Measurements from ENCODE around the gene RAB19.
"Not testable (repeated sequence)": the region's sequence is repeated elsewhere in the genome, so short reads cannot be mapped to it uniquely, and the experiment has no call there.

The RAB19 gene

DNA sequence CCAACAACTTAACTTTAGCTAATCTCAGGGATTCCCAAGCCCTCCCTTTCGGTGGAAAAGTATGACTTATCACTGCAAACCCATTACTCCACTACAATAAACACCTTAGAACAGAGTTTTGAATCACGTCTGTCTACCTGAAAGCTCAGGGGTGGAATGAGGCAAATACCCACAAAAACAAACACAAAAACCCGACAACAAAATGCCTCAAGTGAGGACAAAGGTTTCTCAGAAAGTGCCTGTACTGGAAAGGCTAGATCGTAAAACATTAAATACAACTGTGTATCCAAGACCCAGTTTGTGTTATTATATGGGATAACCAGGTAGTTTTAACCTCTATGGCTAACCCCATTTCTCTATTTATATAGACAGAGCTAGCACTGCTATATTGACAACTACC is 49.4 kb downstream of the RAB19 start:
- Histone ChIP-seq H4K12ac (ENCODE audit: low read depth, low read length) (no peak overlapping the region), H2BK12ac (ENCODE audit: low read length) (no peak overlapping the region), H3K79me2 (ENCODE audit: control insufficient read depth, insufficient read depth, low read length, poor library complexity) (no peaks in the 10 kb centered on the region), H3K4me1 (ENCODE audit: control insufficient read depth in 1 of 2, insufficient read depth in 2 of 2, low read length in 2 of 2) (peaks cover 0 to 2% of the 10 kb centered on the region in 2 experiments), H3K23ac (ENCODE audit: low read length) (no peak overlapping the region), H3K14ac (ENCODE audit: low read length) (no peak overlapping the region), H3K4ac (ENCODE audit: low read depth, low read length) (no peak overlapping the region), H3K18ac (ENCODE audit: low read length) (no peak overlapping the region), H3K9ac (ENCODE audit: low read length) (no peak overlapping the region), H3K79me1 (ENCODE audit: low read length) (no peaks in the 10 kb centered on the region), H3K4me2 (ENCODE audit: low read length) (no peak overlapping the region), H4K91ac (ENCODE audit: low read depth, low read length) (no peak overlapping the region), H2AK5ac (ENCODE audit: low read length) (no peak overlapping the region), H3K27ac (ENCODE audit: low read depth, low read length) (no peak overlapping the region), H4K8ac (ENCODE audit: low read depth, low read length) (no peak overlapping the region), H2BK5ac (ENCODE audit: low read depth, low read length, poor library complexity) (no peak overlapping the region), H3K36me3 (ENCODE audit: control insufficient read depth in 1 of 2, insufficient read depth in 2 of 2, low read length in 2 of 2) (peaks cover 13 to 23% of the 10 kb centered on the region in 2 experiments), H3K4me3 (ENCODE audit: low read depth, low read length) (no peak overlapping the region), H3K27me3 (ENCODE audit: insufficient read depth, low read length) (no peaks in the 10 kb centered on the region), H3K9me3 (ENCODE audit: insufficient read depth, low read depth, low read length) (no peaks in the 10 kb centered on the region), H2BK120ac (ENCODE audit: insufficient read depth, low read length, poor library complexity) (no peak overlapping the region), H2AFZ (ENCODE audit: insufficient read depth, low read length, poor library complexity) (no peak overlapping the region)
- DNase-seq, result no peak
- no CpG with 5 or more reads among the region's 4 CpGs for WGBS (ENCODE audit: extremely low coverage, insufficient coverage, insufficient read length)

DNA sequence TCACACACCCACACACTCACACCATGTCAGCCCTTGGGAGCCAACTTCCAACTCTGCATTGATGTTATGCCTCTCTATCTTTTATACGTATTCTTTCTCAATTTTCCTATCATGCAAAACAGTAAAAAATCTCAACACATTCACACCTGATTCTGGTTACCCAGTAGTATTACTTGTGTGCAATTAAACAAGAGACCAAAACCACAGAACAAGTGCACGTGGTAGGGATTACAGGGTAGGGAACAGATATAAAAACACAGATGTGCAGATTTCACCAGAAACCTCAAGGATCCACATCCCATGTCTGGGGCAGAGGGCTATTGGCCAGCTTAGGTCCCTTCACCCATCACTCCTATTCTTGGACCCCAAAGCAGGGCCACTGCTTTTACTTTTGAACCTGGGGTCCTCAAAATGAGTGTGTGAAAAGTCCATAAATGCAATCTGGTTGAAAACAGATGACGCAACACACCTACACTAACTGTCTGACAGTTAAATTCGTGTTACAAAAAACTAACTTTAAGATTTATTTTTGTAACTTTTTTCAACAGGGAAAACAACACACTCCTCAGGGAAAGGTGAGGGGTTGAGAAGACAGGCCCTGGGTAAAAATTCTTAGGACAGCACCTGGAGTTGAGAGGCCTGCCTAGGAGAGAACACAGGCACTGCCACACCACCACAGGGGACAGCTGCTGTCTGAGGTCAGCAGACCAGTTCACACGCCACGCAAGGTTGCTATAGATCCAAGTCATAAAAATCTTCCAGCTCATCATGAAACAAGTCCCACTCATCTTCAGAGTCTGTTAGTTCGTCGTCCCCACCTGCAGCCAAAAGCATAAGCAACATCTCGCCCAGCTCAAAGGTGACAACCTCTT is 50.2 kb downstream of the RAB19 start:
- not testable (repeated sequence) for H3K4me1 ChIP-seq (ENCODE audit: control insufficient read depth in 1 of 2, insufficient read depth in 2 of 2, low read length in 2 of 2); H3K79me2 ChIP-seq (ENCODE audit: control insufficient read depth, insufficient read depth, low read length, poor library complexity); H4K12ac ChIP-seq (ENCODE audit: low read depth, low read length); H3K9me3 ChIP-seq (ENCODE audit: insufficient read depth, low read depth, low read length); H2BK12ac ChIP-seq (ENCODE audit: low read length); H4K8ac ChIP-seq (ENCODE audit: low read depth, low read length); H3K4me2 ChIP-seq (ENCODE audit: low read length); H2AK5ac ChIP-seq (ENCODE audit: low read length); H3K4ac ChIP-seq (ENCODE audit: low read depth, low read length); H3K4me3 ChIP-seq (ENCODE audit: low read depth, low read length); H3K27me3 ChIP-seq (ENCODE audit: insufficient read depth, low read length); H2BK120ac ChIP-seq (ENCODE audit: insufficient read depth, low read length, poor library complexity); H2AFZ ChIP-seq (ENCODE audit: insufficient read depth, low read length, poor library complexity); H3K9ac ChIP-seq (ENCODE audit: low read length); H3K79me1 ChIP-seq (ENCODE audit: low read length); H3K14ac ChIP-seq (ENCODE audit: low read length); H3K18ac ChIP-seq (ENCODE audit: low read length); H3K23ac ChIP-seq (ENCODE audit: low read length); H3K27ac ChIP-seq (ENCODE audit: low read depth, low read length); H2BK5ac ChIP-seq (ENCODE audit: low read depth, low read length, poor library complexity); H4K91ac ChIP-seq (ENCODE audit: low read depth, low read length); DNase-seq
- H3K36me3 ChIP-seq (ENCODE audit: control insufficient read depth in 1 of 2, insufficient read depth in 2 of 2, low read length in 2 of 2), result peaks cover 16 to 26% of the 10 kb centered on the region in 2 experiments
- no CpG with 5 or more reads among the region's 9 CpGs for whole genome bisulfite sequencing (ENCODE audit: extremely low coverage, insufficient coverage, insufficient read length)

DNA sequence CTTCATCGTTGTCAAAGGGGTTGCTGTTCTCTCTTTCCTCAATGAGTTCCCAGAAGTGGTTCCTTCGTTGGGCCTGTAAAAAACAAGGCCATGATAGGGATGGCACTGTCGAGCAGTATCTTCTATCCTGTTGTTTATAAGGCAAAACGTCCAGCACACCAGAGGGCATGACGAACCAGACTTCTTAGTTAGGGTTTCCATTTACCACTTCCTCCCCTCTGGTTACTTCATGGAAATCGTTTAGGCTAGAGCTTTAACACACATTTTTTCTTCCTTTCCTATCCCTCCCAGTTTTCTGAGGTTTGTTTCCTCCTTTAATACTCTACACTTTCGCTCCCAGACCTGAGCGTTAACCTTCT is 50.8 kb downstream of the RAB19 start:
- Histone ChIP-seq H2AK5ac (ENCODE audit: low read length) (no peak overlapping the region), H4K12ac (ENCODE audit: low read depth, low read length) (no peak overlapping the region), H3K27me3 (ENCODE audit: insufficient read depth, low read length) (no peaks in the 10 kb centered on the region), H3K4me1 (ENCODE audit: control insufficient read depth in 1 of 2, insufficient read depth in 2 of 2, low read length in 2 of 2) (peaks cover 0 to 2% of the 10 kb centered on the region in 2 experiments), H3K9me3 (ENCODE audit: insufficient read depth, low read depth, low read length) (no peaks in the 10 kb centered on the region), H2BK120ac (ENCODE audit: insufficient read depth, low read length, poor library complexity) (no peak overlapping the region), H3K9ac (ENCODE audit: low read length) (no peak overlapping the region), H3K36me3 (ENCODE audit: control insufficient read depth in 1 of 2, insufficient read depth in 2 of 2, low read length in 2 of 2) (peaks cover 17 to 27% of the 10 kb centered on the region in 2 experiments), H3K4me2 (ENCODE audit: low read length) (no peak overlapping the region), H3K18ac (ENCODE audit: low read length) (no peak overlapping the region), H2BK5ac (ENCODE audit: low read depth, low read length, poor library complexity) (no peak overlapping the region), H2AFZ (ENCODE audit: insufficient read depth, low read length, poor library complexity) (no peak overlapping the region), H3K27ac (ENCODE audit: low read depth, low read length) (no peak overlapping the region), H3K79me2 (ENCODE audit: control insufficient read depth, insufficient read depth, low read length, poor library complexity) (no peaks in the 10 kb centered on the region), H4K8ac (ENCODE audit: low read depth, low read length) (no peak overlapping the region), H3K4me3 (ENCODE audit: low read depth, low read length) (no peak overlapping the region), H3K79me1 (ENCODE audit: low read length) (no peaks in the 10 kb centered on the region), H3K23ac (ENCODE audit: low read length) (no peak overlapping the region), H3K14ac (ENCODE audit: low read length) (no peak overlapping the region), H3K4ac (ENCODE audit: low read depth, low read length) (no peak overlapping the region), H2BK12ac (ENCODE audit: low read length) (no peak overlapping the region), H4K91ac (ENCODE audit: low read depth, low read length) (no peak overlapping the region)
- WGBS (ENCODE audit: extremely low coverage, insufficient coverage, insufficient read length), result no CpG with 5 or more reads among the region's 8 CpGs
- DNase-seq, result no peak

DNA sequence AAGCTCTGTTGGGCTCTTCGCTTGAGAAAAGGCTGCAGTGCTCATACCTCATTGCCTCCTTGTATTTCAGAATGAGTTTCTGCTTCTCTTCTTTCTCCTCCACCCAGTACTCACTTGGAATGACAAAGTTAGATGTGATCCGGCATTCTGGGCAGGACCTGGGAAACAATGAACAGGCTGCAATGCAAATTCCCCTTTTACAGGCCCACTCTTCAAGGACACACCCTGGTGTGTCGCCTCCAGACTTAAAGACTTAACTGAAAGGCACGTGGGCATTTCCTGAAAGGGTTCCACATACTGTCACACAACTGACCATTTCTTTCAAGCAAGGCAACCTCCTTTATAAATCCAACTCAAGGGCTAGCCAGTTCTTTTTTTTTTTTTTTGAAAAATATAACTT is 51.9 kb downstream of the RAB19 start:
- no peak overlapping the region for H2BK5ac ChIP-seq (ENCODE audit: low read depth, low read length, poor library complexity)
- H3K14ac ChIP-seq (ENCODE audit: low read length), result no peak overlapping the region
- no peak overlapping the region for H2AK5ac ChIP-seq (ENCODE audit: low read length)
- H3K36me3 ChIP-seq (ENCODE audit: control insufficient read depth in 1 of 2, insufficient read depth in 2 of 2, low read length in 2 of 2), result peaks cover 17 to 30% of the 10 kb centered on the region in 2 experiments
- H4K8ac ChIP-seq (ENCODE audit: low read depth, low read length), result no peak overlapping the region
- no peak overlapping the region for H3K23ac ChIP-seq (ENCODE audit: low read length)
- no peak overlapping the region for H2BK12ac ChIP-seq (ENCODE audit: low read length)
- DNase-seq, result no peak
- no peak overlapping the region for H4K12ac ChIP-seq (ENCODE audit: low read depth, low read length)
- H3K79me1 ChIP-seq (ENCODE audit: low read length), result no peaks in the 10 kb centered on the region
- no peak overlapping the region for H2BK120ac ChIP-seq (ENCODE audit: insufficient read depth, low read length, poor library complexity)
- no CpG with 5 or more reads among the region's 4 CpGs for WGBS (ENCODE audit: extremely low coverage, insufficient coverage, insufficient read length)
- H3K79me2 ChIP-seq (ENCODE audit: control insufficient read depth, insufficient read depth, low read length, poor library complexity), result no peaks in the 10 kb centered on the region
- H3K4me1 ChIP-seq (ENCODE audit: control insufficient read depth in 1 of 2, insufficient read depth in 2 of 2, low read length in 2 of 2), result no peaks in the 10 kb centered on the region
- H3K4me2 ChIP-seq (ENCODE audit: low read length), result no peak overlapping the region
- H3K9ac ChIP-seq (ENCODE audit: low read length), result no peak overlapping the region
- H2AFZ ChIP-seq (ENCODE audit: insufficient read depth, low read length, poor library complexity), result no peak overlapping the region
- H3K9me3 ChIP-seq (ENCODE audit: insufficient read depth, low read depth, low read length), result no peaks in the 10 kb centered on the region
- H3K4ac ChIP-seq (ENCODE audit: low read depth, low read length), result no peak overlapping the region
- H3K4me3 ChIP-seq (ENCODE audit: low read depth, low read length), result no peak overlapping the region
- H3K18ac ChIP-seq (ENCODE audit: low read length), result no peak overlapping the region
- H4K91ac ChIP-seq (ENCODE audit: low read depth, low read length), result no peak overlapping the region
- H3K27ac ChIP-seq (ENCODE audit: low read depth, low read length), result no peak overlapping the region
- H3K27me3 ChIP-seq (ENCODE audit: insufficient read depth, low read length), result no peaks in the 10 kb centered on the region
